CD14-positive monocyte (primary cell): Measurements from ENCODE around the gene NAPB. TPM values are rescaled to one million over a fixed set of nuclear protein-coding genes. Genes with fewer than 3 reads are reported as not detected.

Experiments used
- DNase-seq, 3 donors: peaks; one replicate each; pipeline ENCODE4 v3.0.0-alpha.2; 2011 to 2022
- H2AFZ ChIP-seq: 2 replicates; pipeline ENCODE4 v1.6.0; 2012; ENCODE audit warnings: mild to moderate bottlenecking, low read depth, low read length, inconsistent platforms; ENCODE audit not compliant: insufficient read depth, poor library complexity, severe bottlenecking
- H3K27ac ChIP-seq, 2 donors: 1 replicate in 1 of 2; 2 replicates in 1 of 2; pipeline ENCODE4 v1.5.1; 2012 to 2013; ENCODE audit warnings: low read length in 2 of 2, control low read depth in 1 of 2, inconsistent platforms in 1 of 2, low read depth in 1 of 2, mild to moderate bottlenecking in 1 of 2
- H3K27me3 ChIP-seq, 2 donors: one replicate each; pipeline versions ENCODE4 v1.6.0 to v1.6.1; 2011 to 2013; ENCODE audit warnings: low read length in 2 of 2; ENCODE audit not compliant: control insufficient read depth in 2 of 2, insufficient read depth in 2 of 2
- H3K36me3 ChIP-seq, 2 donors: replicated peaks in 1 of 2; 1 replicate in 1 of 2; 2 replicates in 1 of 2; pipeline versions ENCODE4 v1.5.1 to v1.6.1; 2012 to 2013; ENCODE audit warnings: low read length in 2 of 2, control low read depth in 1 of 2, inconsistent platforms in 1 of 2, mild to moderate bottlenecking in 1 of 2; ENCODE audit not compliant: insufficient read depth in 2 of 2, control insufficient read depth in 1 of 2
- H3K4me1 ChIP-seq, 2 donors: 1 replicate in 1 of 2; 2 replicates in 1 of 2; pipeline versions ENCODE4 v1.5.1 to v1.6.1; 2012 to 2013; ENCODE audit warnings: low read length in 2 of 2, control low read depth in 1 of 2, inconsistent platforms in 1 of 2, mild to moderate bottlenecking in 1 of 2, moderate library complexity in 1 of 2; ENCODE audit not compliant: insufficient read depth in 2 of 2, control insufficient read depth in 1 of 2
- H3K4me2 ChIP-seq: replicated peaks from 2 replicates; pipeline ENCODE3; 2012; ENCODE audit warnings: low read length, moderate library complexity, mild to moderate bottlenecking; ENCODE audit not compliant: poor library complexity, severe bottlenecking; ENCODE audit errors: extremely low read depth
- H3K4me3 ChIP-seq, 3 experiments: fragments of 200-600 bp in 1 of 3; sonication (generic) in 1 of 3; replicated peaks in 1 of 3; 1 replicate in 2 of 3; 2 replicates in 1 of 3; pipeline ENCODE4 v1.5.1; 2011 to 2013; ENCODE audit warnings: low read length in 3 of 3, mild to moderate bottlenecking in 3 of 3, control low read depth in 2 of 3, low read depth in 2 of 3, inconsistent platforms in 1 of 3, moderate library complexity in 1 of 3
- H3K79me2 ChIP-seq: 2 replicates; pipeline ENCODE4 v1.6.0; 2012; ENCODE audit warnings: mild to moderate bottlenecking, control low read depth, inconsistent platforms, low read length, moderate library complexity; ENCODE audit not compliant: insufficient read depth
- H3K9ac ChIP-seq: 2 replicates; pipeline ENCODE4 v1.6.0; 2017; ENCODE audit warnings: low read length, mild to moderate bottlenecking; ENCODE audit not compliant: insufficient read depth, poor library complexity, severe bottlenecking
- H3K9me3 ChIP-seq, 2 donors: replicated peaks in 1 of 2; 1 replicate in 1 of 2; 2 replicates in 1 of 2; pipeline versions ENCODE4 v1.5.1 to v1.6.1; 2012 to 2013; ENCODE audit warnings: low read length in 2 of 2, control low read depth in 1 of 2; ENCODE audit not compliant: control insufficient read depth in 1 of 2, insufficient read depth in 1 of 2
- H4K20me1 ChIP-seq: 2 replicates; pipeline ENCODE4 v1.6.0; 2012; ENCODE audit warnings: mild to moderate bottlenecking, low read length, control low read depth, moderate library complexity; ENCODE audit not compliant: insufficient read depth
- H3K27ac Mint-ChIP-seq, 7 donors: one replicate each; pipeline ENCODE4 v1.8.0; 2020; ENCODE audit warnings: mild to moderate bottlenecking in 7 of 7, mixed read lengths in 7 of 7, moderate library complexity in 6 of 7, inconsistent platforms in 2 of 7
- H3K27me3 Mint-ChIP-seq, 3 donors: one replicate each; pipeline ENCODE4 v1.8.0; 2021 to 2022; ENCODE audit warnings: low read depth in 3 of 3, mild to moderate bottlenecking in 3 of 3, mixed read lengths in 3 of 3, moderate library complexity in 3 of 3, inconsistent platforms in 1 of 3
- H3K36me3 Mint-ChIP-seq, 2 donors: one replicate each; pipeline ENCODE4 v1.8.0; 2020; ENCODE audit warnings: mixed read lengths in 2 of 2, inconsistent platforms in 1 of 2, mild to moderate bottlenecking in 1 of 2
- H3K4me1 Mint-ChIP-seq: one replicate; pipeline ENCODE4 v1.8.0; 2020; ENCODE audit warnings: mild to moderate bottlenecking, mixed read lengths
- H3K4me3 Mint-ChIP-seq, 2 donors: one replicate each; pipeline ENCODE4 v1.8.0; 2020; ENCODE audit warnings: mild to moderate bottlenecking in 2 of 2, mixed read lengths in 2 of 2, moderate library complexity in 1 of 2
- H3K9me3 Mint-ChIP-seq, 7 donors: one replicate each; pipeline ENCODE4 v1.8.0; 2020 to 2022; ENCODE audit warnings: mixed read lengths in 7 of 7, mild to moderate bottlenecking in 6 of 7, moderate library complexity in 6 of 7, inconsistent platforms in 2 of 7
- CTCF ChIP-seq: fragments of 200-600 bp; IDR thresholded peaks from one replicate; pipeline ENCODE4 v1.8.0; 2022; ENCODE audit warnings: antibody characterized with exemption, mild to moderate bottlenecking
- WGBS: methylation state at CpG from one replicate; pipeline ENCODE4 v1.1.5; 2013; ENCODE audit warnings: missing lambda C conversion rate; ENCODE audit not compliant: insufficient coverage; 5-methylcytosine and 5-hydroxymethylcytosine counted together
- intact Hi-C, 2 donors: fragments of 100-400 bp; cut with micrococcal nuclease; formaldehyde crosslinking; loops; one replicate each; pipeline versions ENCODE4 v1.15.0 to v1.15.1; 2023
- polyA plus RNA-seq, 3 donors: library from polyadenylated mRNA; depleted of rRNA in 1 of 3; unstranded in 2 of 3; stranded (reverse) in 1 of 3; fragments of 300-500 nt in 2 of 3; fragments of >200 nt in 1 of 3; fragmentation: Illumina TruSeq in 2 of 3; gene quantifications; 1 replicate in 2 of 3; 2 replicates in 1 of 3; pipeline ENCODE4 v1.2.3, GENCODE V29; 2012 to 2021

Gene NAPB
- polyA plus RNA-seq, 3 donors: 2.4 to 6.3 (median 2.6) TPM

GRCh38 chr20:23414526-23415188 is 6.6 kb downstream of the NAPB start:
- no CpG with 5 or more reads among the region's 1 CpG for WGBS
- Histone ChIP-seq H3K9me3 (no peaks in the 10 kb centered on the region), H3K79me2 (peaks cover 96% of the 10 kb centered on the region), H3K9ac (no peak overlapping the region), H3K4me2 (no peak overlapping the region), H3K36me3 (peaks cover 0 to 3% of the 10 kb centered on the region in 2 donors), H2AFZ (no peak overlapping the region), H3K27ac (no peak overlapping the region), H3K27me3 (no peaks in the 10 kb centered on the region), H4K20me1 (peaks cover 43% of the 10 kb centered on the region), H3K4me1 (peaks cover 5% of the 10 kb centered on the region in 2 donors), H3K4me3 (no peak overlapping the region)
- H3K36me3 Mint-ChIP-seq: peaks cover 4 to 10% of the 10 kb centered on the region in 2 donors
- no peak for TF ChIP-seq CTCF
- no peaks in the 10 kb centered on the region for H3K9me3 Mint-ChIP-seq
- no peak for DNase-seq
- H3K27me3 Mint-ChIP-seq: no peaks in the 10 kb centered on the region
- H3K4me3 Mint-ChIP-seq: no peak overlapping the region
- H3K4me1 Mint-ChIP-seq: peaks cover 24% of the 10 kb centered on the region
- intact Hi-C loops: loop anchor here in 1 of 2 donors (5.0 kb wide), 1 partner anchor 37 kb away; no protein-coding TSS in a partner anchor
- H3K27ac Mint-ChIP-seq: peak overlapping the region in 1 of 7 donors; percentile 41

- Mint-ChIP-seq H3K9me3 (no peaks in the 10 kb centered on the region), H3K27me3 (no peaks in the 10 kb centered on the region), H3K4me3 (no peak overlapping the region), H3K4me1 (peaks cover 18% of the 10 kb centered on the region), H3K27ac (no peak overlapping the region), H3K36me3 (peaks cover 4 to 10% of the 10 kb centered on the region in 2 donors)
- no CpG with 5 or more reads among the region's 3 CpGs for WGBS
- Histone ChIP-seq H3K4me3 (no peak overlapping the region), H3K9ac (no peak overlapping the region), H2AFZ (no peak overlapping the region), H3K36me3 (peaks cover 0 to 3% of the 10 kb centered on the region in 2 donors), H3K4me1 (no peaks in the 10 kb centered on the region), H3K79me2 (peaks cover 95% of the 10 kb centered on the region), H4K20me1 (peaks cover 47% of the 10 kb centered on the region), H3K9me3 (no peaks in the 10 kb centered on the region), H3K4me2 (no peak overlapping the region), H3K27ac (no peak overlapping the region), H3K27me3 (no peaks in the 10 kb centered on the region)
- intact Hi-C loops: no loop called here
- no peak for TF ChIP-seq CTCF
- no peak for DNase-seq
Measured at GRCh38 chr20:23413862-23414422, 7.3 kb downstream of the NAPB start.
